Suprapubic skin (tissue), 3 donors: ENCODE data around the gene PSMB4.

Source experiments
- CTCF ChIP-seq, 2 donors: fragments of 200-600 bp in 1 of 2; fragments of 450-650 bp in 1 of 2; sonication (generic) in 1 of 2; IDR thresholded peaks; one replicate each; pipeline ENCODE4 v1.5.1; 2016 to 2019; ENCODE audit warnings: antibody characterized with exemption in 2 of 2, mild to moderate bottlenecking in 1 of 2, moderate library complexity in 1 of 2
- POLR2A ChIP-seq, 2 donors: fragments of 450-650 bp; IDR thresholded peaks; one replicate each; pipeline ENCODE4 v1.6.1; 2017; ENCODE audit warnings: antibody characterized with exemption in 2 of 2, mild to moderate bottlenecking in 2 of 2, moderate library complexity in 2 of 2

GRCh38 chr1:151373196-151373595 is 26.2 kb upstream of the PSMB4 start:
- TF ChIP-seq CTCF (IDR thresholded peaks at IDR 0.05), result no peak
- no peak for TF ChIP-seq POLR2A (IDR thresholded peaks at IDR 0.05)
